HG03558 (cell line): ENCODE data around the gene REXO1.
"Not testable (repeated sequence)": the region's sequence is repeated elsewhere in the genome, so short reads cannot be mapped to it uniquely, and the experiment has no call there.

ENCODE experiments used
- ATAC-seq: cut with Tn5 transposase; IDR thresholded peaks from one replicate; pipeline ENCODE4 v1.9.1; 2021; ENCODE audit warnings: moderate number of reproducible peaks; ENCODE audit not compliant: unreplicated experiment; ENCODE audit errors: extremely low read depth

Gene REXO1

DNA sequence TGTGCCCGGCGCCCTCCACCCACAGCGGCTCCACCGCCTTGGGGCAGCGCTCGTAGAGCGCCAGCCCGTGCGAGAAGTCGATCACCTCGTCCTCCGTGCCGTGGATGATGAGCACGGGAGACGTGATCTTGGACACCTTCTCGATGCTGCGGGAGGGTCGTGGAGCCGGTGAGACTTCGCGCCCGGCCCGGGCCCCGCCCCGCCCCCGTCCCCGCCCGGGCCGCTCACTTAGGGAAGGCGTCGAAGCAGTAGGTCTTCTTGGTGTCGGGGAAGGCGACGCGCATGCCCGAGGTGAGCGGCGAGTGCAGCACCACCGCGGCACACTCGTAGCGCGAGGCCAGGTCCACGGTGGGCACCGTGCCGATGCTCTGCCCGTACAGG, 29.0 kb upstream of the REXO1 start:
- ATAC-seq = not testable (repeated sequence)

DNA sequence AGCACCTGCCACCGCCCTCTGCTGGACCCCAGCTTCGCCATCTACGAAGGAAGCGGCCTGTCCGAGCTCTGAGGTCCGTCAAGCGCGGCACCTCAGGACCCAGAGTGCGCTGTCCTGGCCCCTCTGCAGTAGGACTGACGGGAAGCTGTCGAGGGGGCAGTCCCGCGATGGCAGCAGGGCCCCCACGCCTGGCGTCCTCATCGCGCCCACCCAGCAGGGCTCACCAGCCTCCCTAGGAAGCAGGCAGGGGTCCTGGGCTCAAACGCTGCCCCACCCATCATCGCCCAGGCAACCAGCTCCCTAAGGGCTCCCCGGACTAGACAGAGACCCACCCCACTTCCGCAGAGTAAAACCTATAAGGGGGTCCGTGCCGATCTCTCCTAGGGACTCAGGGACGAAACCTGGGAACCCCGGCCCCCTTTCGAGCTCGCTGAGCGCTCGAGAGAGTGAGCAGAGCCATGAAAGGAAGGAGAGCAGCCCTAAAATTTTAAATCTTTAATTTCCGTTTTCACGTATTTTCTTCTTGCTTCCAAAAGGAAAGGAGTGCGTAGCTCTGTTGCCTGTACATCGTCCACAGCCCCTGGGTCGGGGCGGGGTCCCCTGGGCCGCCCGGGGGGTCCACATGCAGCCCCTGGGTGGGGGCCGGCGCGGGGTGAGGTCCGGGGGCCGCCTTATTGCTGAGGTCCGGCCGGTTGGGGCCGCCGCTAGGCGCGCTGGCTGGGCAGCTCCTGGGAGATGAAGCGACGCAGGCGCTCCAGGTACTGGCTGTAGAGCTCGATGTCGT, 28.4 kb upstream of the REXO1 start:
- ATAC-seq = not testable (repeated sequence)

DNA sequence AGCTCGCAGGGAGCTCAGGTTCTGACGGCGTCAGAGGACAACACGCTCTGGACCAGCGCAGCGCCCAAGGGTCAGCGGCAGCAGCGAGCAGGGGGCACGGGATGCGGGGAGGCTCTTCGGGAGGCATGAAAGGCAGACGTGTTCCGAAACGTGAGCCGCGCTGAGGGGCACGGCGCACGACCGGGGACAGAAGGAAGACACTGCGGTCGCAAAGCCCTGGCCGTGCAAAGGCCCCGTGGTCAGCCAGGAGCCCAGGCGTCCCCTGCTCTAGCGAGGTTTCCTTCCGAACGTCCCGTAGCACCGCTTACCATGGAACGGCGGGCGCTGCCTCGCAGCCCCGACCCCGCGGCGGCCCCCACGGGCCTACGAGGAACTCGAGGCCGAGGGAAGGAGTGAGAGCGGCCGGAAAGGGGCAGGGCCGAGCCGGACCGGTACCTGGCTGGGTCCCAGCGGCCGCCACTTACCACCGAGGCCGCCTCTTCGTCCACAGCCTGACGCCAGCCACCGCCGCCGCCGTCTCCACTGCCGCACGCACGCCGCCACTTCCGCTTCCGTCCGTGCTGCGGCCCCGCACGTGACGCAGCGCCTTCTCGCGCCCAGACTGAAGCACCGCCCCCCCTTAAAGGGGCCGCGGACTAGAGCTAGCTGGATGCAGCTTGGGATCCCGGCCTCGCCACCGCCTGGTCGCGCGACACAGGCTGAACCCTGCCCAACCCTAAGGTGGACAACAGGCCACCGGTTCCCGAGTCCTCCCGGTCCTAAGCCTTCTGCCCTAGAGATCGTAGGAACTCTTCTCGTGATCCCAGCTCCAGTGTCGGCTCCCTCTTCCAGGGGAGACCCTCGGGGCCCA, 27.6 kb upstream of the REXO1 start:
- no peak for ATAC-seq

DNA sequence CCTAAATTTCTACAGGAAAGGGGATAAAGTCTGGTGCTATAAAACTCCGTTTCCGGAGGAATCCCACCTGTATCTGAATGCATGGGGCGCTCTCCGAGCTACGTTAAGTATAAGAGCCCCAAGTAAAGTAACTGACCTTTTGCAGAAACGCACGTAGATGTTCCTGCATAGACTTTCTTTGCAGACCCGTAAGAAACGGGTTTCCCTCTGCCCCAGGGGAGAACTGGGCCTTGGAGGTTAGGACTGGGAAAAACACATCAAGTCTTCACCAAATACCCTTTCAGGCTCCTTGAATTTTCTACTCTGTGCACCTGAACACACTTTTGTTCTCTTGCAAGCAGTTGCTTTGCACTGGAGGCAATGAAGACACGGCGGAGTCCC, 27.0 kb upstream of the REXO1 start:
- ATAC-seq = not testable (repeated sequence)

DNA sequence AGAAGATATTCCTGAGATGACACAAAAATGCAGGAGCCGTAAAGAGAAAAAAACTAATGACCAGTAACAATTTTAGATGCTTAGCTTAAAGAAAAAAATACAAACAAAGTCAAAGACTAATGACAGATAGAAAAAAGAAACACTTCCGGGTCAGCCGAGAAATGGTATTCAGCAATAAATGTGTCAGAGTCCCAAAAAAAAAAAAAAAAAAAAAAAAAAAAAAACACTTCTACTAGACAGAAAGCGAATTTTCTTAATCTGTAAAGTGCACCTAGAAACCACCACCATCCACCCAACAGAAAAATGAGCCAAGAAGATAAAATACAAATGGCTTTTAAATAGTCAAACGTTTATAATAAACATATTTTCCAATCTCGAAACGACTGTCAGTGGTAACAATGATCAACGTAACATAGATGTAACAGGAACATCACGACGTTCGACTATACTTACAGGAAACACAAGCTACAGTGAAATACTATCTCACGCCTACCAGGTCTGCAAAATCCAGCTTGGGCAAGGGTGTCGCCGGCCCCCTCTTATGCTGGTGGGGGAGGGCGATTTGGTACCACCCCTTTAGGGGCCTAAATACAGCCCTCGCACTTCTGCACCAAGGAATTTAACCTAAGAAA, 26.4 kb upstream of the REXO1 start:
- no peak for ATAC-seq

DNA sequence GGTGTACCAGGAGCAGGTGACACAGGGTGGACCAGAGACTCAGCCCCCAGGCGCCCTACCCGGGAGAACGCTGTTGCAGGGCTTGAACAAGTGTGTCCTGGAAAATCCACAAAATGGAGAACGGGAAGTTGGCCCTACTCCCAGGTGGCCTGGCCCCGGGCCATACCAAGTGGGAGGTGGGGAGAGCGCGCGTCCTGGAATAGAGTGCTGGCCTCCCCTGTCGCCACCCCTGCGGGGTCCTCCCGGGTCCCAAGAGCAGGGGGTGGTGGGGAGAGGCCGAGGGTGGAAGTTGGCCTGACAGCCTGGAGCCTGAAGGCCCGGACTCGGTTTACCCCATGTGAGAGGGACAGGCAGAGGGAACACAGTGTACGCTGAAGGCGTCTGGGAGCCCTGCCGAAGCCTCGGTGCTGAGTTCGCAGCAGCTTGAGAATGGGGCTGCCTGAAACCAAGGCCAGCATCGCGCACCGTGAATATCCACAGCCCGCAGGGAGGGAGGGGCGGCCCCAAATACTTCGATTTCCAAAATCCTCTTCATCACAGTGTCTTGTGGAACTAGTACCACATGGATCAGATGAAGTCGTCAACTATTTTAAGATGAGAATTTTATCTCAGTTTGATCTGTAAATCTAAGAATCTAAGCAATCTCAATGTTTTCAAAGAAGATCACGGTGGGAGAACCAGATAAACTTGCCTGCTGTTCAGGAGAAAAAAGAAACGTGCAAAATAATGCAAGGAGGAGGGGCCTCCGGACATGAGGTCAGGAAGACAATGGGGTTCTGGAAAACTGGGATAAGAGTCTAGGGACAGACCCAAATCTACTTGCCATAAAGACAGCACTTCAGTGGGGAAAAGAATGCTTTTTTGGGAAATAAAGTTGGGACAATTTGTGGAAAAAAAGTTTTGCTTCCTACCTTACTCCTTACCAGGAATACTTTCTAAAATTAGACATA, 25.5 kb upstream of the REXO1 start:
- no peak for ATAC-seq

DNA sequence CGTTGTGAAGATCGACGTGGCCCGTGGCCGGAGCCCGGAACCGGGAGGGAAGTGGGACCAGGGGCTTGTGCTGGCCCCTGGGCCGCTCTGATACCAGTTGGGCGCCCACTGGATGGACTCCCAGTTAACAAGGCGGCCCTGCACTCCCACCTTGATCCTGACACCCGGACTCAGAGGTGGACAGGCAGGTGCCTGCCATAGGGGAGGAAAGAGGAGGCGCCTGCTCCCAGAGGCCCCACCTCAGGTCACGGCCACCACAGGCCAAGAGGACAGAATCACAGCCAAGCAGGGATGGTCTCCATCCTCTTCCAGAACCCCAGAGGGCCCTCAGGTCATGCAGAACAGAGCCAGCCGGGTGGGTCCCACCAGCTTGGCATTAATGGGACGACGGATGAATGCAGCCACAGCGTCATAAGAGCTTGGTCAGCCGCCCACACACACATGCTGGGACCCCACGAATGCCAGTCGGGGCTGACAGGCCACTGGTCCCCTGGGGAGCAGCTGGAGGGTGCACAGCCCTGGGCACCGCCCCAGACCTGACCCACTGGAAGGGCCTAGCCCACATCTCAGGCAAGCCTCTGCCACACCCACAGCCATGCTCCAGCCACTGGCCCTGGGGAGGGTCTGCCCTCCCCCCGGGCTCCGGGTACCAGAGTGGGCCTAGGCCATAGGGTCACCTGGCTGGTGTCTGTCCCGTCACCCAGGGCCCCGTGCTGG, 24.7 kb upstream of the REXO1 start:
- no peak for ATAC-seq

DNA sequence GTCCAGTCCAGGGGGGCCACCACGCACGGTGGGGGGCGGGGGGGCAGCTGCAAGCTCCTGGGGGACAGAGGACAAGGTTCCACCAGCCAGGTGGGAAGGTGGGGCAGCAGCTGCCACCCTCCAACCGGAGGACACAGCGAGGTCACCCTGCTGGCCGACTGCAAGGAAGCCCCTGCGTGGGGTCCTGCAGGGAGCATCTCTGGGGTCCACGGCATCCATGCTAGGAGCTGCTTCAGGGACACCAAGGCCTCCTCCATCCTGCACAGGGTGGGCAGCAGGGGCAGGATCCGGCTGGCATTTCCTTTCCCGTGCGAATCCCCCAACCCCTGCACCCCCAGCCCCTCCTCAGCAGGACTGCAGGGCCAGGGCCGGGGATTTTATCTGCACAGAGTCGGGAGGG, 23.3 kb upstream of the REXO1 start:
- no peak for ATAC-seq

DNA sequence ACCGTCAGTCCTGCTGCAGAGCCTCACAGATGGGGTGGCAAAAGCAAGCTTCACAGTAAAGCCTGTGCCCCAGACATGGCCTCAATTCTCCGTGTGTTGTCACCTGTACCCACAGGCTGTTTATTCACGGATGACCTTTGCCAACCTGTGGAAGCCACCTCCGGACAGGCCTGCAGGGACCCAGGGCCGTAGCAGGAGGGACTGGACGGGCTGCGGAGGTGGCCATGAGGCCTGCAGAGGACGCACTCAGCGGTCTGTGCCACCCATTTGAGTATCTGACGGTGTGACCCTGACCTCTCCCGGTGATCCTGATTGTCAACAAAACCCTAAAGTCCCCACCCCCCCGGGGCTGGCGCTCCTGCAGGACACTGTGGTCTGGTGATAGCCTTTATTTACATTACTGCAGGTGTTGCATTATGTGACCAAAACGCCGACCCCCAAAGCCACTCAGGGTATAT, 22.9 kb upstream of the REXO1 start:
- ATAC-seq = no peak

DNA sequence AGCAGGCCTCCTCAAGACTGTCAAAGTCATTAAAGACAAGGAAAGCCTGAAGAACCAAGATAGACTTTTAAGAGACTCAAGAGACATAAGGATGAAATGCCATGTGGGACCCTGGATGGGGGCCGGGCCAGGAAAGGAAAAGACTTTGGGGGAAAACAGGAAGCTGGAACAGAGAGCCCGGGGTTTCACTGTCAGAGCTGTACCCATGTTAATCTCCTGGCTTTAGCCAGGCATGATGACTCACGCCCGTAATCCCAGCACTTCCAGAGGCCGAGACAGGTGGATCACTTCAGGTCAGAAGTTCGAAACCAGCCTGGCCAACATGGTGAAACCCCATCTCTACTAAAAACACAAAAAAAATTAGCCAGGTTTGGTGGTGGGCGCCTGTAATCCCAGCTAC, 20.7 kb upstream of the REXO1 start:
- no peak for ATAC-seq

DNA sequence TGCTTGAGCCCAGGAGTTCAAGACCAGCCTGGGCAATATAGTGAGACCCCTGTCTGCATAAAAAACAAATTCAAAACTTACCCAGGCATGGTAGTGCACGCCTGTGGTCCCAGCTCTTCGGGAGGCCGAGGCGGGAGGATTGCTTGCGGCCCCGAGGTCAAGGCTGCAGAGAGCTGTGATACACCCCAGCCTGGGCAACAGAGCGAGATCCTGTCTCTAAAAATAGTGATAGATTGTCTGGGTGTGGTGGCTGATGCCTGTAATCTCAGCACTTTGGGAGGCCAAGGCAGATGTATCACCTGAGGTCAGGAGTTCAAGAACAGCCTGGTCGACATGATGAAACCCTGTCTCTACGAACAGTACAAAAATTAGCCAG, 19.1 kb upstream of the REXO1 start:
- ATAC-seq = no peak

DNA sequence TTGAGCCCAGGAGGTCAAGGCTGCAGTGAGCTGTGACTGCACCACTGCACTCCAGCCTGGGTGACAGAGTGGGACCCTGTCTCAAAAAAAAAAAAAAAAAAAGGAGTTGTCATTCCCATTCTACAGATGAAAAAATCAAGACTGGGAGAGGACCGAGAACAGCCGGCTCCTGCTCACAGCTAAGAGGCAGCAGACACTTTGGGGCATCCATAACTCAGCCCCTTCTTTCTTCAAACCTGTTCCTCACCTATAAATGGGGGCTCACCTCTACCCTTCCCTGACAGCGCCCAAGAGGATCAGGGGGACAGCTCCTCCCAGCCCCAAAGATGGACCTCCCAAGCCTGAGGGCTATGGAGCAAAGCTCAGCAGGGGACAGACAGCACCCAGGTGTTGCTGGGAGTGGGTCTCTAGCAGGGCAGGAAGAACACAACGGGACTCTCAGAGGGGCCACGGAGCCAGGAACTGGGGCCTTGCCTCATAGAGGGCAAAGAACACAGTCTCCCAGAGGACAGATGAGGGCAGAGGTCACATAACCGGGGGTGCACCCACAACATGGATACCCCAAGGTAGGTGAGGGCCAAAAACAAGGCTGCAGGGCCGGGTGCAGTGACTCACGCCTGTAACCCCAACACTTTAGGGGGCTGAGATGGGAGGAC, 18.5 kb upstream of the REXO1 start:
- ATAC-seq = no peak

DNA sequence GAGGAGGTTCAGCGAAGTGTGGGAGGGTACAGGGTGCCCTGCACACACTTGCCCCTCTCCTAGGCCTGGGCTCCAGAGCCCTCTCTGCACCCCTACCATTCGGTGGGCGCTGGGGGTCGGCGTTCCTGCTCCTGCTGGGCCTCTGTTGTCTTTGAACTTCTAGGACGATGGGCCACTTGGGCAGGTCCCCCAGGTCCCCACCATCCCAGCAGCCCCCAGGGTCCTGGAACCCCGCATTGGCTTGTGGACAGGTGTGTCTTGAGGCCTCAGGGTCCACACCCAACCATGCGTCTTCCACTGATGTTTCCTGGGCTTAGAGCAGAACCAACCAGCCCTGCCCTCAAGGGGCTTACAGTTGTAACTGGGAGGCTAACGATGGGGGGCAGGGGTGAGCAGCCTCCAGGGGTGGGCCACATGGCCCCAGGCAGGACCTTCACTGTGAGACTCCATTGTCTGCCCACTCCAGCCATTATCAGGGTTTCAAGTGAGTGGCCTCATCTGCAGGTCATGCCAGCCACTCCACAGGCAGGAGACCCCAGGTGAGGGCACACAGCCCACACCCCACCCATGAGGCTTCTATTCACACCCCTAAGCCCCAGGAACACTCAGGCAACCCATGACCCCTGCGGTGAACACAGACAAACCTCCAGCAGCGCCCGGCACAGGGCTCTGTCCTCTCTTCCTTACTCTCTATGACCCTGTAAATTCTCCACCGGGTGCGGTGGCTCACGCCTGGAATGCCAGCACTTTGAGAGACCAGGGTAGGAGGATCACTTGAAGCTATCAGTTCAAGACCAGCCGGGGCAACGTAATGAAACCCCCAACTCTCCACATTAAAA, 17.1 kb upstream of the REXO1 start:
- no peak for ATAC-seq

DNA sequence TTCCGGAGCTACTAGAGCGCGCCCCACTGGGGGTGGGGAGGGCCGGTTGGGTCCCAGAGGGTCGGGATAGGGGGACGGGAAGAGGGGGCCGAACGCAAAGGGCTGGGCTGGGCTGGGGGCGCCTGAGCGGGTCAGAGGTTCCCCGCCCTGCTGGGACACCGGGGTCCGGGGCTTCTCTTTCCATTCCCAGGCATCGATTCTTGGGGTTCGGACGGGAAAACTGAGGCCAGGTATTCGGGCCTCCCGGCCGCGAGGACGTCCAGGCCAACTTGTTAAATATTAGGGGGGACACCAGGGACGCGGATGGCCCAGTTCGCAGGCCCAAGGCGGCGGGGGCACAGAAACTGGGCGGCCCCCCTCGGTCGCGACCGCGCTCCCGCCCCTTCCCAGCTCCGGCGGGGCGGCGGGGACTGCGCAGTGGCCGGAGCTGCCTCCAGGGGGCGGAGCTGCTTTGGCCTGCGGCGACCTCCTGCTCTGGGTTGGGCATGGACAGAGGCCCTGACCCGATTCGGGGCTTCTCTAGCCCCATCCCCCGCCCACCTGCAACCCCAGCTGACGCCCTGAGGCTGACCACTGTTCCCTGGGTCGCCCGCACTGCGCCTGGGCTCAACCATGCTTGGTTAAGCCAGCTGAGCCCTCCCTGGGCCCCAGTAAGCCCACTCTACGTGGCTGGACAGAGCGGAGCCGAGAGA, 16.3 kb upstream of the REXO1 start:
- no peak for ATAC-seq

DNA sequence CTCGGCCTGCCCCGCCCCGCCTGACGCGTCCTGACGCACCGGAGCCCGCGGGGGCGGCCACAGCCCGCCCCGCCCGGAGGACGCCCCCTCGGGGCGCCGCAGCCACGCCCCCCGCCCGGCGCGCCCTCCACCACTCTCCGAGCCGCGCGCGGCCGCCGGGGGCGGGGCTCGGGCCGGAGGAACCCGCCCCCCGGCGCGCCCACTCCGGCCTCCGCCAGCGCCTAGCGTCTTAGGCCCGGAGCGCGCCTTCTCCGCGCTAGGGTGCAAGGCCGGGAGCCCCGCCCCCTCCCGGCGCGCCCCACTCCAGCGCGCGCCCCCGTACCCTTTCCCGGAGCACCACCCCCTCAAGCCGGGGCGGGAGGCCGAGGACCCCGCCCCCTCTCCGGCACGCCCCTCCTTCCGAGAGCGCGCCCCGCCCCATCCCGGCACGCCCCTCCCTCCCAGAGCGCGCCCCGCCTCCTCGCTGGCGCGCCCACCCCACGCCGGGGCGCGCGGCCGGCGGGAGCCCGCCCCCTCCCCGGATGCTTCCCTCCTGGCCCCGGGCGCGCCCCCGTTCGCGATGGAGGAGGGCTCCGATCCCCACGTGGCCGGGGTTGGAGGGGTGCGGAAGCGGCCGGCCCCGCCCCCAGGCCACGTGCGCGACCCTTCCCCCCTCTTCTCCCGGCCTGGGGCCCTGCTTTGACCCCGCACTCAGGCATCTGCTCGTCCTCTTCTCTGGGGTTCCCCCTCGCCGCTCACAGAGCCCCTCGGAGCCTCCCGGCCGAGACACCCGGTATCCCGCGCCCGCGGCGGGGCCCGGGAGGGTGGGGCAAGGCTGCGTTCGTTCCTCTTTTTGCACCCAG, 15.6 kb upstream of the REXO1 start:
- peak; percentile 31 for ATAC-seq

DNA sequence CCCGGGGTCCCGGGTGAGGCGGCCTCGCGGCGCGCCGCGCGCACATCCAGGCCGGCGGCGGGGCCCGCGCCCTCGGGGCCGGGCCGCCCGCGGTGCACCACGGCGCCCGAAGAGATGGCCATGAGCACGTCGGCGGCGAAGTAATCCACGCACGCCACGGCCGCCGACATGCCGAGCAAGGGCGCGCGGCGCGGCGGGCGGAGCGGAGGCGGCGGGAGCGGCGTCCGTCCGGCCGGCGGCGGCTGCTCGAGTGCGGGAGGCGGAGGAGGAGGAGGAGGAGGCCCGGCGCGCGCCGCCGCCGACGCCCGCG, 15.0 kb upstream of the REXO1 start, which contains the start of gene KLF16:
Gene KLF16 (minus strand): TSS at position 252 of the 310 bp plus-strand sequence. CDS start 82 bp downstream, at position 170.
- no peak for ATAC-seq
